OCI-LY3 (cell line): ENCODE measurements around the gene SLC12A5.

Experiments used
- EZH2phosphoT487 ChIP-seq: fragments of 200-600 bp; shearing (Covaris generic); IDR thresholded peaks from 2 replicates; pipeline ENCODE4 v1.6.1; 2018; ENCODE audit warnings: antibody characterized with exemption, mixed run types, low read depth
- TF ChIP-seq, protein P1 (sequence below): fragments of 200-600, 300-600 bp; sonication (generic); IDR thresholded peaks from 2 replicates; pipeline ENCODE4 v1.5.1; 2014; ENCODE audit warnings: antibody characterized with exemption, low read length, low read depth

DNA sequence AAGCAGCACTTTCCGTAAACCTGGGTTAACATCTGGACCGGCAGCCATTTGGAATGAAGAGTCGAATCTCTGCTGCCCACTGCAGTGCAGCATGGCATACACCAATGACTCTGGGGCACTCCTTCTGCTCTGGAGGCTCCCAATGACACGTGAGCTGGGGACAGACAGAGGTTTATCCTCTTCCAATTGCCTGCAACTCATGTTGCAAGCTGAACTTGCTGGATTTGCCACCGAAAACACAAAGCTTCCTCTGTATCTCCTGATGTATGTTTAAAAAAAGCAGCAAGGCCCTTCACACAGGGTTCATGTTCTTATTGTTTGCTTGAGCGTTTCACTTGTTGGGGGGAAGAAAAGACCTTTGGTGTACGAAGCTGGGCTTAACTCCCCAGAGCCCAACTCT lies 49.9 kb downstream of the SLC12A5 start:
- TF ChIP-seq, protein P1, sequence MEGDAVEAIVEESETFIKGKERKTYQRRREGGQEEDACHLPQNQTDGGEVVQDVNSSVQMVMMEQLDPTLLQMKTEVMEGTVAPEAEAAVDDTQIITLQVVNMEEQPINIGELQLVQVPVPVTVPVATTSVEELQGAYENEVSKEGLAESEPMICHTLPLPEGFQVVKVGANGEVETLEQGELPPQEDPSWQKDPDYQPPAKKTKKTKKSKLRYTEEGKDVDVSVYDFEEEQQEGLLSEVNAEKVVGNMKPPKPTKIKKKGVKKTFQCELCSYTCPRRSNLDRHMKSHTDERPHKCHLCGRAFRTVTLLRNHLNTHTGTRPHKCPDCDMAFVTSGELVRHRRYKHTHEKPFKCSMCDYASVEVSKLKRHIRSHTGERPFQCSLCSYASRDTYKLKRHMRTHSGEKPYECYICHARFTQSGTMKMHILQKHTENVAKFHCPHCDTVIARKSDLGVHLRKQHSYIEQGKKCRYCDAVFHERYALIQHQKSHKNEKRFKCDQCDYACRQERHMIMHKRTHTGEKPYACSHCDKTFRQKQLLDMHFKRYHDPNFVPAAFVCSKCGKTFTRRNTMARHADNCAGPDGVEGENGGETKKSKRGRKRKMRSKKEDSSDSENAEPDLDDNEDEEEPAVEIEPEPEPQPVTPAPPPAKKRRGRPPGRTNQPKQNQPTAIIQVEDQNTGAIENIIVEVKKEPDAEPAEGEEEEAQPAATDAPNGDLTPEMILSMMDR: no peak
- no peak for TF ChIP-seq EZH2phosphoT487
